HEK293 (cell line): ENCODE measurements around the gene TRAPPC12.

Experiments used
- EGR2 ChIP-seq: fragments of 450-650 bp; formaldehyde crosslinking; IDR thresholded peaks from 2 replicates; pipeline ENCODE4 v1.5.1; 2016; ENCODE audit warnings: low read depth, missing biosample characterization, missing genetic modification characterization
- GLI2 ChIP-seq: fragments of 450-650 bp; formaldehyde crosslinking; IDR thresholded peaks from 2 replicates; pipeline ENCODE4; 2017; ENCODE audit warnings: missing biosample characterization, missing genetic modification characterization, low read depth, borderline replicate concordance
- HOXA7 ChIP-seq: sonication (generic); formaldehyde crosslinking; IDR thresholded peaks from 2 replicates; pipeline ENCODE4 v1.8.1; 2022; ENCODE audit warnings: missing genetic modification reagents, borderline replicate concordance
- KLF16 ChIP-seq: fragments of 450-650 bp; formaldehyde crosslinking; IDR thresholded peaks from 2 replicates; pipeline ENCODE4 v1.5.1; 2017; ENCODE audit warnings: missing biosample characterization, missing genetic modification characterization
- ZBTB10 ChIP-seq: fragments of 450-650 bp; formaldehyde crosslinking; IDR thresholded peaks from 2 replicates; pipeline ENCODE4 v1.5.1; 2016; ENCODE audit warnings: missing biosample characterization, missing genetic modification characterization
- ZFP41 ChIP-seq: fragments of 450-650 bp; formaldehyde crosslinking; IDR thresholded peaks from 2 replicates; pipeline ENCODE4 v1.5.1; 2016; ENCODE audit warnings: missing biosample characterization, missing genetic modification characterization, borderline replicate concordance
- ZNF114 ChIP-seq: fragments of 450-650 bp; formaldehyde crosslinking; IDR thresholded peaks from 2 replicates; pipeline ENCODE4 v1.5.0; 2017; ENCODE audit warnings: missing biosample characterization, missing genetic modification characterization
- ZNF223 ChIP-seq: fragments of 450-650 bp; formaldehyde crosslinking; IDR thresholded peaks from 2 replicates; pipeline ENCODE4 v1.5.1; 2016; ENCODE audit warnings: missing biosample characterization, missing genetic modification characterization
- ZNF248 ChIP-seq: fragments of 450-650 bp; formaldehyde crosslinking; IDR thresholded peaks from 2 replicates; pipeline ENCODE4 v1.5.1; 2017; ENCODE audit warnings: missing biosample characterization, missing genetic modification characterization
- ZNF433 ChIP-seq: fragments of 450-650 bp; formaldehyde crosslinking; IDR thresholded peaks from 2 replicates; pipeline ENCODE4 v1.5.1; 2016; ENCODE audit warnings: missing biosample characterization, missing genetic modification characterization, low read depth
- ZNF48 ChIP-seq: fragments of 450-650 bp; formaldehyde crosslinking; IDR thresholded peaks from 2 replicates; pipeline ENCODE4 v1.5.1; 2016; ENCODE audit warnings: missing biosample characterization, missing genetic modification characterization
- ZNF510 ChIP-seq: fragments of 450-650 bp; formaldehyde crosslinking; IDR thresholded peaks from 2 replicates; pipeline ENCODE4 v1.5.1; 2018; ENCODE audit warnings: mild to moderate bottlenecking, missing genetic modification characterization, missing biosample characterization; ENCODE audit not compliant: insufficient replicate concordance
- ZNF530 ChIP-seq: fragments of 450-650 bp; formaldehyde crosslinking; IDR thresholded peaks from 2 replicates; pipeline ENCODE4 v1.5.1; 2016; ENCODE audit warnings: low read depth, missing biosample characterization, missing genetic modification characterization
- ZNF626 ChIP-seq: fragments of 450-650 bp; sonication (Bioruptor Pico); formaldehyde crosslinking; IDR thresholded peaks from 2 replicates; pipeline ENCODE4 v1.5.1; 2018; ENCODE audit warnings: missing biosample characterization, missing genetic modification characterization, inconsistent platforms
- ZNF639 ChIP-seq: fragments of 450-650 bp; formaldehyde crosslinking; IDR thresholded peaks from 2 replicates; pipeline ENCODE4 v1.5.1; 2016; ENCODE audit warnings: missing biosample characterization, missing genetic modification characterization
- TF ChIP-seq, protein P1 (sequence below): fragments of 450-650 bp; formaldehyde crosslinking; IDR thresholded peaks from 2 replicates; pipeline ENCODE4 v1.5.1; 2016; ENCODE audit warnings: missing biosample characterization, missing genetic modification characterization
- TF ChIP-seq, protein P2 (sequence below): fragments of 450-650 bp; formaldehyde crosslinking; conservative IDR thresholded peaks from 2 replicates; pipeline ENCODE4 v1.5.1; 2016; ENCODE audit warnings: low read depth, missing biosample characterization, missing genetic modification characterization
- TF ChIP-seq, protein P3 (sequence below): fragments of 450-650 bp; formaldehyde crosslinking; IDR thresholded peaks from 2 replicates; pipeline ENCODE4 v1.5.1; 2017; ENCODE audit warnings: missing biosample characterization, missing genetic modification characterization
- TF ChIP-seq, protein P4 (sequence below): fragments of 450-650 bp; formaldehyde crosslinking; IDR thresholded peaks from 2 replicates; pipeline ENCODE4 v1.5.1; 2016; ENCODE audit warnings: missing biosample characterization, missing genetic modification characterization
- TF ChIP-seq, protein P5 (sequence below): fragments of 450-650 bp; formaldehyde crosslinking; IDR thresholded peaks from 2 replicates; pipeline ENCODE4 v1.5.1; 2016; ENCODE audit warnings: missing biosample characterization, missing genetic modification characterization

The TRAPPC12 gene

DNA sequence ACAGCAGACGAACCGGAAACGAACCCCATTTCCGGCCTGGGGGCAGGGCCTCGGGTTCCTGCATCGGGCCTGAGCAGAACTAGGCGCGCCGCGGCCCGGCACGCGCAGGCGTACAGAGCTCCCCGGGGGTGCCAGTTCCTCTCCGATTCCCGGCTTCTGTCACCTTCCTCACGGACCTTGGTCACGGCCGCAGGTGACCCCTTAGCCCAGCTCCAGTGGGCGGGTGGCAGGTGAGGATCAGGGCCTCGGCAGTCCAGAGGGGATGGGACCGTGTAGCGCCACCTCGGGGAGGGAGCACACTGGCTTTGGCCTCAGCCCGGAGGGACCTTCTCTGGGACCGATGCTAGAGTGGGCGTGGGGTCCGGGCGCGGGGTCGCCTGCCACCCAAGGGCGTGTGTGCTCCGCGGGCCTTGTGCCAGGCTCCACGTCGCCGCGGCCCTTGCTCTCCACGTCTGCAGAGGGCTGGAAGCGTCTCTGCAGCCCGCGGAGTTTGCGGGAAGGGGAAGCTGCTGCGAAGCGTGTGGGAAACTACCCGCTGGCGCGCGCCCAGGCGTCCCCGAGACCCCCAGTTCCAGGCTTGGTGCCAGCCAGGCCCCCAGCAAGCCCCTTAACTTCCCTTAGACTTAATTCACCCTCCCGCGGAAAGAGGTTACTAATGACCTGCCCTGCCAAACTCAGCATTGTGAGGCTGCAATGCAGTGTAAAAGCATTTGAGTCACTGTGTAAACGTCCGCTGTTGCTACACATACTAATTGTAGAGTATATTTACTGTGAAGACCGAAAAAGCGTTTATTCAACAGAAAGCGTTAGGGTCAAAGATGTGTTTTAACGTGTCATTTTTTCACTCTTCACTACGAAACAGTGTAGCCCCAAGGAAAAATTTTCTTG, at the start of gene TRAPPC12 (continued):
- no peak for TF ChIP-seq ZNF626 (tag by site-specific recombination)
- TF ChIP-seq ZNF223 (tag by site-specific recombination) = no peak
- TF ChIP-seq ZNF530 (tag by site-specific recombination) = no peak
- TF ChIP-seq, protein P1, sequence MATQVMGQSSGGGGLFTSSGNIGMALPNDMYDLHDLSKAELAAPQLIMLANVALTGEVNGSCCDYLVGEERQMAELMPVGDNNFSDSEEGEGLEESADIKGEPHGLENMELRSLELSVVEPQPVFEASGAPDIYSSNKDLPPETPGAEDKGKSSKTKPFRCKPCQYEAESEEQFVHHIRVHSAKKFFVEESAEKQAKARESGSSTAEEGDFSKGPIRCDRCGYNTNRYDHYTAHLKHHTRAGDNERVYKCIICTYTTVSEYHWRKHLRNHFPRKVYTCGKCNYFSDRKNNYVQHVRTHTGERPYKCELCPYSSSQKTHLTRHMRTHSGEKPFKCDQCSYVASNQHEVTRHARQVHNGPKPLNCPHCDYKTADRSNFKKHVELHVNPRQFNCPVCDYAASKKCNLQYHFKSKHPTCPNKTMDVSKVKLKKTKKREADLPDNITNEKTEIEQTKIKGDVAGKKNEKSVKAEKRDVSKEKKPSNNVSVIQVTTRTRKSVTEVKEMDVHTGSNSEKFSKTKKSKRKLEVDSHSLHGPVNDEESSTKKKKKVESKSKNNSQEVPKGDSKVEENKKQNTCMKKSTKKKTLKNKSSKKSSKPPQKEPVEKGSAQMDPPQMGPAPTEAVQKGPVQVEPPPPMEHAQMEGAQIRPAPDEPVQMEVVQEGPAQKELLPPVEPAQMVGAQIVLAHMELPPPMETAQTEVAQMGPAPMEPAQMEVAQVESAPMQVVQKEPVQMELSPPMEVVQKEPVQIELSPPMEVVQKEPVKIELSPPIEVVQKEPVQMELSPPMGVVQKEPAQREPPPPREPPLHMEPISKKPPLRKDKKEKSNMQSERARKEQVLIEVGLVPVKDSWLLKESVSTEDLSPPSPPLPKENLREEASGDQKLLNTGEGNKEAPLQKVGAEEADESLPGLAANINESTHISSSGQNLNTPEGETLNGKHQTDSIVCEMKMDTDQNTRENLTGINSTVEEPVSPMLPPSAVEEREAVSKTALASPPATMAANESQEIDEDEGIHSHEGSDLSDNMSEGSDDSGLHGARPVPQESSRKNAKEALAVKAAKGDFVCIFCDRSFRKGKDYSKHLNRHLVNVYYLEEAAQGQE (tag by site-specific recombination) = no peak
- TF ChIP-seq ZNF114 (tag by site-specific recombination) = no peak
- no peak for TF ChIP-seq ZNF510
- TF ChIP-seq, protein P2, sequence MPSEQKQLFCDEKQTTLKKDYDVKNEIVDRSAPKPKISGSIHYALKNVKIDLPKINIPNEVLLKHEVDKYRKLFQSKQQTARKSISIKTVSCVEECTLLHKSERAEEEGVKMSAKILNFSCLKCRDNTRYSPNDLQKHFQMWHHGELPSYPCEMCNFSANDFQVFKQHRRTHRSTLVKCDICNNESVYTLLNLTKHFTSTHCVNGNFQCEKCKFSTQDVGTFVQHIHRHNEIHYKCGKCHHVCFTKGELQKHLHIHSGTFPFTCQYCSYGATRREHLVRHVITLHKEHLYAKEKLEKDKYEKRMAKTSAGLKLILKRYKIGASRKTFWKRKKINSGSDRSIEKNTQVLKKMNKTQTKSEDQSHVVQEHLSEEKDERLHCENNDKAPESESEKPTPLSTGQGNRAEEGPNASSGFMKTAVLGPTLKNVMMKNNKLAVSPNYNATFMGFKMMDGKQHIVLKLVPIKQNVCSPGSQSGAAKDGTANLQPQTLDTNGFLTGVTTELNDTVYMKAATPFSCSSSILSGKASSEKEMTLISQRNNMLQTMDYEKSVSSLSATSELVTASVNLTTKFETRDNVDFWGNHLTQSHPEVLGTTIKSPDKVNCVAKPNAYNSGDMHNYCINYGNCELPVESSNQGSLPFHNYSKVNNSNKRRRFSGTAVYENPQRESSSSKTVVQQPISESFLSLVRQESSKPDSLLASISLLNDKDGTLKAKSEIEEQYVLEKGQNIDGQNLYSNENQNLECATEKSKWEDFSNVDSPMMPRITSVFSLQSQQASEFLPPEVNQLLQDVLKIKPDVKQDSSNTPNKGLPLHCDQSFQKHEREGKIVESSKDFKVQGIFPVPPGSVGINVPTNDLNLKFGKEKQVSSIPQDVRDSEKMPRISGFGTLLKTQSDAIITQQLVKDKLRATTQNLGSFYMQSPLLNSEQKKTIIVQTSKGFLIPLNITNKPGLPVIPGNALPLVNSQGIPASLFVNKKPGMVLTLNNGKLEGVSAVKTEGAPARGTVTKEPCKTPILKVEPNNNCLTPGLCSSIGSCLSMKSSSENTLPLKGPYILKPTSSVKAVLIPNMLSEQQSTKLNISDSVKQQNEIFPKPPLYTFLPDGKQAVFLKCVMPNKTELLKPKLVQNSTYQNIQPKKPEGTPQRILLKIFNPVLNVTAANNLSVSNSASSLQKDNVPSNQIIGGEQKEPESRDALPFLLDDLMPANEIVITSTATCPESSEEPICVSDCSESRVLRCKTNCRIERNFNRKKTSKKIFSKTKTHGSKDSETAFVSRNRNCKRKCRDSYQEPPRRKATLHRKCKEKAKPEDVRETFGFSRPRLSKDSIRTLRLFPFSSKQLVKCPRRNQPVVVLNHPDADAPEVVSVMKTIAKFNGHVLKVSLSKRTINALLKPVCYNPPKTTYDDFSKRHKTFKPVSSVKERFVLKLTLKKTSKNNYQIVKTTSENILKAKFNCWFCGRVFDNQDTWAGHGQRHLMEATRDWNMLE (tag by site-specific recombination) = peak; percentile 94
- no peak; the same call in 1 of the 2 replicates for TF ChIP-seq ZNF639 (tag by site-specific recombination)
- TF ChIP-seq ZNF248 (tag by site-specific recombination) = no peak
- TF ChIP-seq ZFP41 (tag by site-specific recombination) = no peak
- TF ChIP-seq, protein P3, sequence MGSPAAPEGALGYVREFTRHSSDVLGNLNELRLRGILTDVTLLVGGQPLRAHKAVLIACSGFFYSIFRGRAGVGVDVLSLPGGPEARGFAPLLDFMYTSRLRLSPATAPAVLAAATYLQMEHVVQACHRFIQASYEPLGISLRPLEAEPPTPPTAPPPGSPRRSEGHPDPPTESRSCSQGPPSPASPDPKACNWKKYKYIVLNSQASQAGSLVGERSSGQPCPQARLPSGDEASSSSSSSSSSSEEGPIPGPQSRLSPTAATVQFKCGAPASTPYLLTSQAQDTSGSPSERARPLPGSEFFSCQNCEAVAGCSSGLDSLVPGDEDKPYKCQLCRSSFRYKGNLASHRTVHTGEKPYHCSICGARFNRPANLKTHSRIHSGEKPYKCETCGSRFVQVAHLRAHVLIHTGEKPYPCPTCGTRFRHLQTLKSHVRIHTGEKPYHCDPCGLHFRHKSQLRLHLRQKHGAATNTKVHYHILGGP (tag by site-specific recombination) = no peak
- peak; percentile 55; the same call in 1 of the 2 replicates for TF ChIP-seq KLF16
- TF ChIP-seq, protein P4, sequence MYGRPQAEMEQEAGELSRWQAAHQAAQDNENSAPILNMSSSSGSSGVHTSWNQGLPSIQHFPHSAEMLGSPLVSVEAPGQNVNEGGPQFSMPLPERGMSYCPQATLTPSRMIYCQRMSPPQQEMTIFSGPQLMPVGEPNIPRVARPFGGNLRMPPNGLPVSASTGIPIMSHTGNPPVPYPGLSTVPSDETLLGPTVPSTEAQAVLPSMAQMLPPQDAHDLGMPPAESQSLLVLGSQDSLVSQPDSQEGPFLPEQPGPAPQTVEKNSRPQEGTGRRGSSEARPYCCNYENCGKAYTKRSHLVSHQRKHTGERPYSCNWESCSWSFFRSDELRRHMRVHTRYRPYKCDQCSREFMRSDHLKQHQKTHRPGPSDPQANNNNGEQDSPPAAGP = no peak
- no peak for TF ChIP-seq HOXA7 (CRISPR knock-in tag)
- TF ChIP-seq, protein P5, sequence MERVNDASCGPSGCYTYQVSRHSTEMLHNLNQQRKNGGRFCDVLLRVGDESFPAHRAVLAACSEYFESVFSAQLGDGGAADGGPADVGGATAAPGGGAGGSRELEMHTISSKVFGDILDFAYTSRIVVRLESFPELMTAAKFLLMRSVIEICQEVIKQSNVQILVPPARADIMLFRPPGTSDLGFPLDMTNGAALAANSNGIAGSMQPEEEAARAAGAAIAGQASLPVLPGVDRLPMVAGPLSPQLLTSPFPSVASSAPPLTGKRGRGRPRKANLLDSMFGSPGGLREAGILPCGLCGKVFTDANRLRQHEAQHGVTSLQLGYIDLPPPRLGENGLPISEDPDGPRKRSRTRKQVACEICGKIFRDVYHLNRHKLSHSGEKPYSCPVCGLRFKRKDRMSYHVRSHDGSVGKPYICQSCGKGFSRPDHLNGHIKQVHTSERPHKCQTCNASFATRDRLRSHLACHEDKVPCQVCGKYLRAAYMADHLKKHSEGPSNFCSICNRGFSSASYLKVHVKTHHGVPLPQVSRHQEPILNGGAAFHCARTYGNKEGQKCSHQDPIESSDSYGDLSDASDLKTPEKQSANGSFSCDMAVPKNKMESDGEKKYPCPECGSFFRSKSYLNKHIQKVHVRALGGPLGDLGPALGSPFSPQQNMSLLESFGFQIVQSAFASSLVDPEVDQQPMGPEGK (tag by site-specific recombination) = peak; percentile 66; the same call in 1 of the 2 replicates
- TF ChIP-seq ZNF48 (tag by site-specific recombination) = no peak
- TF ChIP-seq ZNF433 (tag by site-specific recombination) = no peak
- TF ChIP-seq EGR2 (tag by site-specific recombination) = peak; percentile 26; the same call in 1 of the 2 replicates
- TF ChIP-seq GLI2 (tag by site-specific recombination) = no peak
- TF ChIP-seq ZBTB10 = peak; percentile 63; the same call in 1 of the 2 replicates
